Endometrial microvascular endothelial cells (primary cell): ENCODE measurements around the gene ICAM5. TPM values are rescaled to one million over a fixed set of nuclear protein-coding genes. Genes with fewer than 3 reads are reported as not detected.
"Not testable (repeated sequence)": the region's sequence is repeated elsewhere in the genome, so short reads cannot be mapped to it uniquely, and the experiment has no call there.

Experiments used
- in situ Hi-C: cut with HindIII; loops from 2 replicates; pipeline ENCODE4 v1.10.0; 2017; ENCODE audit warnings: low sequenced_read_pairs, low pct_unique_long_range_greater_than_20kb; ENCODE audit errors: inconsistent ontology term
- total RNA-seq: library from RNA; depleted of rRNA; stranded (reverse); fragments of >200 nt; gene quantifications from one replicate; pipeline ENCODE4 v1.2.3, GENCODE V29; 2015; ENCODE audit errors: inconsistent ontology term

ICAM5 gene
- total RNA-seq, 1 donor from 2014 or later: not detected

DNA sequence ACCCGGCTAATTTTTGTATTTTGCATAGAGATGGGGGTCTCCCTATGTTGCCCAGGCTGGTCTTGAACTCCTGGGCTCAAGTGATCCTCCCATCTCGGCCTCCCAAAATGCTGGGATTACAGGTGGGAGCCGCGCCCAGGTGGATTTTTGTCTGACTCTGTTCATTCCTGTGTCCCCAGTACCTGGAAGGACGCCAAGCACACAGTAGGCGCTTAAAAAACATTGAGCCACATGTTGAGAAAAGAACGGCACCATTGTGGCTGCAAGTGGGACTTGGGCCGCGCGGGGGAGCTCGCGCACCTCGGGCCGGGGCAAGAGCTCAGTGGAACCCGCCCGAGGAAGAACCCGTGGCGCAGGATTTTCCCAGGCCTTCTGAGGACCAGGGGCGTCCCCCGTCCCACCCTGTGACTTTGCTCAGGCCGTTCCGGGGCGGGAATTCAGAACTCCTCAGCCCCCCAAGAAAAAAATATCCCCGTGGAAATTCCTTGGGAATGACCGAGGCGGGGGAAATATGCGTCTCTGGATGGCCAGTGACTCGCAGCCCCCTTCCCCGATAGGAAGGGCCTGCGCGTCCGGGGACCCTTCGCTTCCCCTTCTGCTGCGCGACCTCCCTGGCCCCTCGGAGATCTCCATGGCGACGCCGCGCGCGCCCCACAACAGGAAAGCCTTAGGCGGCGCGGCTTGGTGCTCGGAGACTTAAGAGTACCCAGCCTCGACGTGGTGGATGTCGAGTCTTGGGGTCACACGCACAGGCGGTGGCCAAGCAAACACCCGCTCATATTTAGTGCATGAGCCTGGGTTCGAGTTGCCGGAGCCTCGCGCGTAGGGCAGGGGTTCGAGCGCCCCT lies 20.2 kb upstream of the ICAM5 start:
- in situ Hi-C loops: no loop called here

DNA sequence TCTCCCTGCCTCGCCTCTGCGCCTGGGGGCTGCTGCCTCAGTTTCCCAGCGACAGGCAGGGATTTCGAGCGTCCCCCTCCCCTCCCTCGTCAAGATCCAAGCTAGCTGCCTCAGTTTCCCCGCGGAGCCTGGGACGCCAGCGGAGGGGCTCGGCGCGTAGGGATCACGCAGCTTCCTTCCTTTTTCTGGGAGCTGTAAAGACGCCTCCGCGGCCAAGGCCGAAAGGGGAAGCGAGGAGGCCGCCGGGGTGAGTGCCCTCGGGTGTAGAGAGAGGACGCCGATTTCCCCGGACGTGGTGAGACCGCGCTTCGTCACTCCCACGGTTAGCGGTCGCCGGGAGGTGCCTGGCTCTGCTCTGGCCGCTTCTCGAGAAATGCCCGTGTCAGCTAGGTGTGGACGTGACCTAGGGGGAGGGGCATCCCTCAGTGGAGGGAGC lies 19.6 kb upstream of the ICAM5 start:
- in situ Hi-C loops: no loop called here

- in situ Hi-C loops: no loop called here
Measured at GRCh38 chr19:10270616-10271394, 18.9 kb upstream of the ICAM5 start, which contains the start of gene ICAM1. TSS of gene ICAM1 (plus strand) at chr19:10271120. CDS start at chr19:10271160, 40 bp downstream.

- in situ Hi-C loops: no loop called here
Measured at GRCh38 chr19:10271543-10272086, 18.1 kb upstream of the ICAM5 start.

- in situ Hi-C loops: no loop called here
Measured at GRCh38 chr19:10274589-10274988, 15.2 kb upstream of the ICAM5 start.

GRCh38 chr19:10277795-10278589 lies 11.8 kb upstream of the ICAM5 start:
- in situ Hi-C loops: no loop called here

DNA sequence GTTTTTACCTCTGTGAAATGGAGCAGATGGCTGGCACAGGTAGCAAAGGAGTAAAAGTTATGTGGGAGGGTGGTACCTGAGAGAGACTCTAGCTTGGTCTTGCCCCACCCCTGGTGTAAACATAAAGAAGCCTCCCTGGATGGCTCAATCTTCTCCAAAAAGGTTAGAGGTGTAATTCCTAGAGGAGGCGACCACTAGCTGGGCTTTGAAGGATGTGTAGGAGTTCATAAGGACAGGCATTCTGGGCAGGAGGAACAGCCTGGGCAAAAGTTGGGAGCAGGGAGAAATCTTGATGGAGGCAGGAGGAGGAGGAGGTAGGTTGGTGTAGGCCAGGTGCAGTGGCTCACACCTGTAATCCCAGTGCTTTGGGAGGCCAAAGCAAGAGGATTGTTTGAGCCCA lies 10.8 kb upstream of the ICAM5 start:
- in situ Hi-C loops: no loop called here

DNA sequence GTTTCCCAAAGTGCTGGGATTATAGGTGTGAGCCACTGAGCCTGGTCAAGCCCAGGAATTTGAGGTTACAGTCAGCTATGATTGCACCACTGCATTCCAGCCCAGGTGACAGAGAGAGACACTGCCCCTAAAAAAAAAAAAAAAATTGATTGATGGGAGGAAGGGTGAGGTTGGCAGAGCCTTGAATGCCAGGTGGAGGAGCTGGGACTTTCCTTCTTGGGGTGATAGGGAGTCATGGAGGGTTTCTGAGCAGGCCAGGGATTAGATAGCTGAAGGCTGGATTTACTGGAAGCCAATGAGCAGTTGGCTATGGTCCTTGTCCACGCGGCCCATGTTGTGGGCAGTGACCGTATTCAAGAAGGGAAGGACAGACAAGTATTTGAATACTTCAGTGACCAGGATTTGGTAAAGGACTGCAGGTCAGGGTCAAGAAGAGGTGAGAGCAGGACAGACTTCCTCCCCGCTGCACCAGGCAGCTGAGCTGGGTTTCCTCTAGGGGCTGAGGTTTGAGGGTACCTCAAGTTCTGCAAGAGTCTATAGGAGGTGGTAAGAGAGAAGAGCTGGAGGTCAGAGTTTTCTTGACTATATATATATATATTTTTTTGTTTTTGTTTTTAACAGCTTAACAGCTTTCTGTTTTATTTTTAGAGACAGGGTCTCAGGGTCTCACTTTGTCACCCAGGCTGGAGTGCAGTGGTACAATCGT lies 9.9 kb upstream of the ICAM5 start:
- in situ Hi-C loops: no loop called here

- in situ Hi-C loops: not testable (repeated sequence)
Measured at GRCh38 chr19:10282043-10282442, 7.7 kb upstream of the ICAM5 start.

GRCh38 chr19:10283301-10284064 lies 6.3 kb upstream of the ICAM5 start:
- in situ Hi-C loops: no loop called here

DNA sequence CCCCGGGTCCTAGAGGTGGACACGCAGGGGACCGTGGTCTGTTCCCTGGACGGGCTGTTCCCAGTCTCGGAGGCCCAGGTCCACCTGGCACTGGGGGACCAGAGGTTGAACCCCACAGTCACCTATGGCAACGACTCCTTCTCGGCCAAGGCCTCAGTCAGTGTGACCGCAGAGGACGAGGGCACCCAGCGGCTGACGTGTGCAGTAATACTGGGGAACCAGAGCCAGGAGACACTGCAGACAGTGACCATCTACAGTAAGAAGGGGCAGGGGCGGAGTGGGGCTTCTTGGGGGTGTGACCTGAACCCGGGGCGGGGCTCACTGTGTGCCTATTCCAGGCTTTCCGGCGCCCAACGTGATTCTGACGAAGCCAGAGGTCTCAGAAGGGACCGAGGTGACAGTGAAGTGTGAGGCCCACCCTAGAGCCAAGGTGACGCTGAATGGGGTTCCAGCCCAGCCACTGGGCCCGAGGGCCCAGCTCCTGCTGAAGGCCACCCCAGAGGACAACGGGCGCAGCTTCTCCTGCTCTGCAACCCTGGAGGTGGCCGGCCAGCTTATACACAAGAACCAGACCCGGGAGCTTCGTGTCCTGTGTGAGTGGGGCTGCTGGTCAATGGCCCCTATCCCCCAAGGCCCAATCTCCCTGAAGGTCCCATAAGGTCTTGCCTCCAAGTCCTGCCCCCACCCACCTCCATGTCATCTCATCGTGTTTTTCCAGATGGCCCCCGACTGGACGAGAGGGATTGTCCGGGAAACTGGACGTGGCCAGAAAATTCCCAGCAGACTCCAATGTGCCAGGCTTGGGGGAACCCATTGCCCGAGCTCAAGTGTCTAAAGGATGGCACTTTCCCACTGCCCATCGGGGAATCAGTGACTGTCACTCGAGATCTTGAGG lies 5.4 kb upstream of the ICAM5 start:
- in situ Hi-C loops: no loop called here

DNA sequence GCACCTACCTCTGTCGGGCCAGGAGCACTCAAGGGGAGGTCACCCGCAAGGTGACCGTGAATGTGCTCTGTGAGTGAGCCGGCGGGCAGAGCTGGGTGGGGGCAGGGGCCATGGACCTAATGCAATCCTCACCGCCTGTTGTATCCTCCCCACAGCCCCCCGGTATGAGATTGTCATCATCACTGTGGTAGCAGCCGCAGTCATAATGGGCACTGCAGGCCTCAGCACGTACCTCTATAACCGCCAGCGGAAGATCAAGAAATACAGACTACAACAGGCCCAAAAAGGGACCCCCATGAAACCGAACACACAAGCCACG lies 4.8 kb upstream of the ICAM5 start:
- in situ Hi-C loops: no loop called here

DNA sequence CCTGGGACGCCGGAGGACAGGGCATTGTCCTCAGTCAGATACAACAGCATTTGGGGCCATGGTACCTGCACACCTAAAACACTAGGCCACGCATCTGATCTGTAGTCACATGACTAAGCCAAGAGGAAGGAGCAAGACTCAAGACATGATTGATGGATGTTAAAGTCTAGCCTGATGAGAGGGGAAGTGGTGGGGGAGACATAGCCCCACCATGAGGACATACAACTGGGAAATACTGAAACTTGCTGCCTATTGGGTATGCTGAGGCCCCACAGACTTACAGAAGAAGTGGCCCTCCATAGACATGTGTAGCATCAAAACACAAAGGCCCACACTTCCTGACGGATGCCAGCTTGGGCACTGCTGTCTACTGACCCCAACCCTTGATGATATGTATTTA lies 4.4 kb upstream of the ICAM5 start:
- in situ Hi-C loops: no loop called here

DNA sequence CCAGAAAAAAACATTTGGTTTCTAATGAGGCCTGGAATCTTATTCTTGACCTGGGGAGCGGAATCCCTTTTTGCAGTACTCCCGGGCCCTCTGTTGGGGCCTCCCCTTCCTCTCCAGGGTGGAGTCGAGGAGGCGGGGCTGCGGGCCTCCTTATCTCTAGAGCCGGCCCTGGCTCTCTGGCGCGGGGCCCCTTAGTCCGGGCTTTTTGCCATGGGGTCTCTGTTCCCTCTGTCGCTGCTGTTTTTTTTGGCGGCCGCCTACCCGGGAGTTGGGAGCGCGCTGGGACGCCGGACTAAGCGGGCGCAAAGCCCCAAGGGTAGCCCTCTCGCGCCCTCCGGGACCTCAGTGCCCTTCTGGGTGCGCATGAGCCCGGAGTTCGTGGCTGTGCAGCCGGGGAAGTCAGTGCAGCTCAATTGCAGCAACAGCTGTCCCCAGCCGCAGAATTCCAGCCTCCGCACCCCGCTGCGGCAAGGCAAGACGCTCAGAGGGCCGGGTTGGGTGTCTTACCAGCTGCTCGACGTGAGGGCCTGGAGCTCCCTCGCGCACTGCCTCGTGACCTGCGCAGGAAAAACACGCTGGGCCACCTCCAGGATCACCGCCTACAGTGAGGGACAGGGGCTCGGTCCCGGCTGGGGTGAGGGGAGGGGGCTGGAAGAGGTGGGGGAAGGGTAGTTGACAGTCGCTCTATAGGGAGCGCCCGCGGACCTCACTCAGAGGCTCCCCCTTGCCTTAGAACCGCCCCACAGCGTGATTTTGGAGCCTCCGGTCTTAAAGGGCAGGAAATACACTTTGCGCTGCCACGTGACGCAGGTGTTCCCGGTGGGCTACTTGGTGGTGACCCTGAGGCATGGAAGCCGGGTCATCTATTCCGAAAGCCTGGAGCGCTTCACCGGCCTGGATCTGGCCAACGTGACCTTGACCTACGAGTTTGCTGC lies 2.7 kb upstream of the ICAM5 start, which contains the start of gene ICAM4:
Gene ICAM4 (plus strand): TSS at position 153 of the 935 bp plus-strand sequence. CDS start 58 bp downstream, at position 211.
- in situ Hi-C loops: no loop called here

GRCh38 chr19:10288662-10289166 lies 1.0 kb upstream of the ICAM5 start:
- in situ Hi-C loops: no loop called here
